ENCODE results near the gene APIP. TPM values are rescaled to one million over a fixed set of nuclear protein-coding genes. Genes with fewer than 3 reads are reported as not detected.
"Not testable (repeated sequence)": the region's sequence is repeated elsewhere in the genome, so short reads cannot be mapped to it uniquely, and the experiment has no call there.

APIP gene
- total RNA-seq, 4 donors from 2014 or later, result 9.9 to 16.1 (median 13.5) TPM

GRCh38 chr11:34921156-34921555, 5.0 kb upstream of the APIP start:
- TF ChIP-seq CTCF (IDR thresholded peaks at IDR 0.05), result no peak
- no peak for TF ChIP-seq POLR2A (IDR thresholded peaks at IDR 0.05)
- DNase-seq (ENCODE audit: low spot score in 2 of 2), result no peak
- 92 to 95% methylated on average over 4 of the region's 4 CpGs for WGBS, 2 donors
- intact Hi-C loops (cut with DNase I; ENCODE audit: low total_unique reads), result no loop called here
- H3K4me3 ChIP-seq (ENCODE audit: low read depth, poor library complexity, severe bottlenecking), result no peak overlapping the region

- no peak for DNase-seq (ENCODE audit: low spot score in 2 of 2)
- no peak for TF ChIP-seq CTCF (IDR thresholded peaks at IDR 0.05)
- no peak for TF ChIP-seq POLR2A (IDR thresholded peaks at IDR 0.05)
- peak overlapping the region; percentile 87 for H3K4me3 ChIP-seq (ENCODE audit: low read depth, poor library complexity, severe bottlenecking)
- WGBS, 2 donors, result 12 to 13% methylated on average over 23 of the region's 23 CpGs
- intact Hi-C loops (cut with DNase I; ENCODE audit: low total_unique reads), result no loop called here
Observed at GRCh38 chr11:34916843-34917770, 928 bp upstream of the APIP start.

GRCh38 chr11:34915136-34916014, 804 bp downstream of the APIP start:
- TF ChIP-seq CTCF (IDR thresholded peaks at IDR 0.05) (no peak), POLR2A (IDR thresholded peaks at IDR 0.05) (no peak)
- H3K4me3 ChIP-seq (ENCODE audit: low read depth, poor library complexity, severe bottlenecking), result peak overlapping the region; percentile 87
- 3 to 7% methylated on average over 33 of the region's 34 CpGs for WGBS, 2 donors
- intact Hi-C loops (cut with DNase I; ENCODE audit: low total_unique reads), result no loop called here
- DNase-seq (ENCODE audit: low spot score in 2 of 2), result no peak

GRCh38 chr11:34913556-34913955, 2.6 kb downstream of the APIP start:
- H3K4me3 ChIP-seq (ENCODE audit: low read depth, poor library complexity, severe bottlenecking); intact Hi-C loops (cut with DNase I; ENCODE audit: low total_unique reads); DNase-seq (ENCODE audit: low spot score in 2 of 2): not testable (repeated sequence)
- WGBS, 2 donors, result 91 to 98% methylated on average over 10 of the region's 10 CpGs

GRCh38 chr11:34911676-34912075, 4.5 kb downstream of the APIP start:
- intact Hi-C loops (cut with DNase I; ENCODE audit: low total_unique reads), result no loop called here
- no peak overlapping the region for H3K4me3 ChIP-seq (ENCODE audit: low read depth, poor library complexity, severe bottlenecking)
- WGBS, 2 donors, result 83 to 93% methylated on average over 2 of the region's 2 CpGs
- TF ChIP-seq POLR2A (IDR thresholded peaks at IDR 0.05), result no peak
- TF ChIP-seq CTCF (IDR thresholded peaks at IDR 0.05), result no peak
- DNase-seq (ENCODE audit: low spot score in 2 of 2), result no peak

GRCh38 chr11:34910817-34911216, 5.4 kb downstream of the APIP start:
- TF ChIP-seq POLR2A (IDR thresholded peaks at IDR 0.05), result no peak
- no peak for TF ChIP-seq CTCF (IDR thresholded peaks at IDR 0.05)
- no peak for DNase-seq (ENCODE audit: low spot score in 2 of 2)
- intact Hi-C loops (cut with DNase I; ENCODE audit: low total_unique reads), result no loop called here
- H3K4me3 ChIP-seq (ENCODE audit: low read depth, poor library complexity, severe bottlenecking), result no peak overlapping the region
- WGBS, 2 donors, result 96 to 97% methylated on average over 1 of the region's 1 CpG

Measured in lower leg skin (tissue), 4 donors.